T-helper 2 cell treated with Interferon-gamma antibody and Interleukin-4, amounts not matched to agents 100 ng/mL and 5 ng/mL, for 36 hours (primary cell): ENCODE measurements around the gene MEGF11. TPM values are rescaled to one million over a fixed set of nuclear protein-coding genes. Genes with fewer than 3 reads are reported as not detected.
"Not testable (repeated sequence)": the region's sequence is repeated elsewhere in the genome, so short reads cannot be mapped to it uniquely, and the experiment has no call there.

Experiments used
- intact Hi-C: fragments of 100-400 bp; cut with micrococcal nuclease; formaldehyde crosslinking; loops from one replicate; pipeline ENCODE4 v1.15.1; 2023
- total RNA-seq: library from RNA; stranded (reverse); gene quantifications from 2 replicates; pipeline ENCODE4 v1.2.3, GENCODE V29; 2022

The MEGF11 gene
- total RNA-seq, 1 donor from 2014 or later = 0.23 TPM

DNA sequence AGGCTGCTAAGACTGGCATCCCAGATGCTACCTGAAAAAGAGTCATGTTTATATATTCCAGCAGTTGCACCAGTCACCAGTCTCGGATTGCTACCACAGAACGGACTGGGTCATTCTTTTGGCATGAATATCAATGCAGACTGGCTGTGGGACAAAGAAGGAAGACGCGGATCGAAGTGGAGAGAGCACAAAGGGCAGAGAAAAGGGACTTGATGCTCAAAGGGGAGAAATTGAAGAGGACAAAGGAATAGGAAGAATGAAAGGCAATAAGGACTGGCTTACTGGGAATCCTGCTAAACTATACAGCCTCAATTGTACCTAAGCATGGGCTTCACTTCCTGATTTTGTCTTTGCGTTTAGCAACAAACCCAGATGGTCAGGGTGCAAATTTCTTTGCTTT lies 24.5 kb upstream of the MEGF11 start:
- intact Hi-C loops = no loop called here

DNA sequence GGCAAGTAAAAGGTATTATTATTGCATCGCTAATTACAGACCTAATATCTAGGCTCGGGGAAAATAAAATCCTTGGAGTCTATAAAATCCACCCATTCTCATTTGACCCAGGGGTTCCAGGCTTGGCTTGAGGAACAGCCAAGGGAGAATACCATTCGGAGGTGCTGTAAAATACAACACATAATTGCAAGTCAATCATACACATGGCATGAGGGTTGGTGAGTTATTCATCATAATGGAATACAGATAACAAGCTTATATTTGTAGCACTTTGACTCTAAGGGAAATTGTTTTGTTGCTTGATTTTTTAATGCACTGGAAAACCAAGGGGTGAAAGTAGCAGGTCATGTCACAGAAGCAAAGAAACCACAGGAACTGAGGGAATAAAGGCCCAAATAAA lies 23.0 kb upstream of the MEGF11 start:
- intact Hi-C loops = no loop called here

DNA sequence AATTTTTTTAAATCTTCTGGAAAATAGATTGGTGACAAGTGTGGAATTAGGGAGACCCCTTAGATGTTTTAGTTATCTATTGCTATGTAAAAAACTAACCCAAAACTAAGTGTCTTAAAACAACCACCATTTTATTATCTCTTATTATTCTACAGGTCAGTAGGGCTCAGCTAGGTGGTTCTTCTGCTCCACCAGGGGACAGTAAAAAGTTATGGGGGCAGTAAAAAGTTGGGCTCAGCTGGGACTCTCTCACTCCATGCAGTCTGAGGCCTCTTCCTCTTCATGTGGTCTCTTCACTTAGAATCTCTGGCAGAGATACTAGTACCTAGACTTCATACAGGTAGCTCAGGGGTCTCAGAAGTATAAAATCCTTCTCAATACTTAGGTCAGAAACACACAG lies 21.8 kb upstream of the MEGF11 start:
- intact Hi-C loops = no loop called here

GRCh38 chr15:66270932-66271331 lies 17.4 kb upstream of the MEGF11 start:
- intact Hi-C loops = no loop called here

DNA sequence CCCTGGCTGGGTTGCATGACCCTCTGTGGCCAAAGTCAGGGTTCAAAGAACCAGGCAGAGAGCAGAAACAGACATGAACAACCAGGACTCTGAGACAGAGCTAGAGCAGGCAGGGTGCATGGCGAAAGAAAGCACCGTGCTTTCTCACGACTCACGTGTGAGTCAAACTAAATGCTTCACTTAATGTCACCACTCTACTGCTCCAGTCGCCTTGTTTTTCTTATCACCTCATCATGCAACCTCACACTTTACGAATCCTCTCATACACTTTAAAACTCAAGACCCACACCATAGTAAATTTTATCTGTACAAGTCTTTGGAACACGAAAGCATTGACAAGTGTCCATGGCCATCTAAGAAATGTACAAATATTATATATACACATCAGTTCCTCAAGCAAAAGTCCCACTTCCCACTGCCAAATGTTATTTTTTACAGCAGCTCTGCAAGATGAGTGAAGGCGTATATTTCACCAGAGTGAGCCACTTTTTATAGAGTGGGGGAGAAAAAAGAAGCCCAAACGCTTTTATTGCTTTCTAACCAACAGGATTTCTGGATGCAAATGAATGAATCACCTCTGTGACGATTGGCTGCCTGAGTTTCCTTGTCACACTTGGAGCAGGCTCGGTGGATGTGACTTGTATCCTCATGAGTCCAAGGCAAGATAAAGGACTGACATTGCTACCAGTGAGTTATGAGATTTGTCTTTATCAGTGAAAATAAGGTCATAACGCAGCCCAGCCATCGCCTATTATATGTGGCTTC lies 16.0 kb upstream of the MEGF11 start:
- intact Hi-C loops = no loop called here

GRCh38 chr15:66264859-66265513 lies 11.4 kb upstream of the MEGF11 start:
- intact Hi-C loops = no loop called here

DNA sequence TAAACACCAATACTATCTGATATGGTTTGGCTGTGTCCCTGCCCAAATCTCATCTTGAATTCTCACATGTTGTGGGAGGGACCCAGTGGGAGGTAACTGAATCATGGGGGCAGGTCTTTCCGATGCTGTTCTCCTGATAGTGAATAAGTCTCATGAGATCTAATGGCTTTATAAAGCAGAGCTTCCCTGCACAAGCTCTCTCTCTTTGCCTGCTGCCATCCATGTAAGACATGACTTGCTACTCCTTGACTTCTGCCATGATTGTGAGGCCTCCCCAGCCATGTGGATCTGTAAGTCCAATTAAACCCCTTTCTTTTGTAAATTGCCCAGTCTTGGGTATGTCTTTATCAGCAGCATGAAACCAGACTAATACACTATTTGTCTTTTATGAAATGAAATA lies 9.3 kb upstream of the MEGF11 start:
- intact Hi-C loops = not testable (repeated sequence)

DNA sequence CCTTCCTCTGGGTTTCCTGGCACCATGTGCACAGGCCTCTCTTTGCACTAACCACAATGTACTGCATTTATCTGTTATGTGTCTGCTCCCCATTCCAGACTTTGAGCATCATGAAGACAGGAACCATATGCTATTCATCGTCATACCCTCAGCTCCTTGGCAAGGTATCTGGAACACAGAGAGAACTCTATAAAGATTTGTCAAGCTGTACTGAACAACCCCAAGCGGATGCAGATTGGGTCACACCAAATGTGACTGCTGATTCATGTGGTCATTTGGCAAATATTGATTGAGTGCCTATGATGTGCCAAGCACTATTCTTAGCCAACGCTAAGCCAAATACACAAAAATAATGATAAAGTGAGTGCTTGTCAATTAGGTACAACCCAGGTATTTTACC lies 7.5 kb upstream of the MEGF11 start:
- intact Hi-C loops = no loop called here

DNA sequence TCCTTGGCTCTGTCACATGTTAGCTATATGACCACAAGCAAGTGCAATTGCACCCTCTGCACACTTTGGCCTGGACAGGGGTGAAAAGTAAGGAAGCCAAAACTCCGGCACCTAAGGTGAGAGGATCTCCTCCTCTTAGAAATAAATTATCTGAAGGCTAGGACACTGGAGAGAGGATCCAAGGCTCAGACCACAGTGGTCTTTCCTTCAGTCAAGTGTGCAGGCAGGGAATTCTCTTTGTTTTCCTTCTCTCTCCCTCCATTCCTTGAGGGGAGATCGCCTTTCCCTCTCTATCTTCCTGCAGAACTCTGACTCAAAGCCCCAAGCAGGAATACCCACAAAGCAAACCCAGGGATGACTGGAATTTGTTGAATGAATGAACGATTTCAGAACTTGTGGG lies 3.1 kb upstream of the MEGF11 start:
- intact Hi-C loops = no loop called here

DNA sequence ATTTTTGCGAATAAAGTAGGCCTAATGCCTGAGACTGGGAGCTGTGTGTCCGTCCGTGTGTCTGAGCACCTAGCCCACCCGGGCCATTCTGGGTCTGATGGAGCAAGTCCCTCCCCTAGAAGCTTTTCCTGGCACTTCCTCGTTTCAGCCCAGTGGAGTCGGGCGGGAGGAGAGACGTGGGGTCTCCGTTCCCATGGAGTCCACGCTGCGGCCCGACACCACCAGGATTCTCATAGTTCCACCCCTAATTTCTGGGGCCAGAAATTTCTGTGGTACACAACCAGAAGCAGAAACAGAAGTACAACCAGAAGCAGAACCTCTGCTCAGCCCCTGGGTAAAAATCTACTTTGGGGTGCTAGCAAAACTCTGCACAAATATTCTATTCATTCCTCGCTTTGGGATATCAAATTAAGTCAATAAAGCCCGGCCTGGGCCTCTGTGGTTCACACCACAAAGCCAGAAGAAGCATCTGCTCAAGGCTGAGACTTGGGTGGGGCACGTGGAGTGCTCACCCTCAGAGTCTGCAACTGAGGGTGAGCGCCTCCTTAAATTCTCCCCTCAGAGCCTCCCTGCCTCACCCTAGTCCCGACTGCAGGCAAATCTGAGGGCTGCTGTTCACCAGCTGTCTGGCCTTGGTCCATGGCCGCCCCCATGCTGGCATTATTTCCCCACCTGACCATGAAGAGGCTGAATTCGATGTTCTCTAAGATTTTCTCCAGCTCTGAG lies 1.6 kb upstream of the MEGF11 start:
- intact Hi-C loops = no loop called here

GRCh38 chr15:66254089-66254950 lies 770 bp upstream of the MEGF11 start:
- intact Hi-C loops = no loop called here

GRCh38 chr15:66252685-66253417 lies 699 bp downstream of the MEGF11 start:
- intact Hi-C loops = no loop called here

- intact Hi-C loops = no loop called here
Observed at GRCh38 chr15:66251790-66252684, 1.5 kb downstream of the MEGF11 start.

DNA sequence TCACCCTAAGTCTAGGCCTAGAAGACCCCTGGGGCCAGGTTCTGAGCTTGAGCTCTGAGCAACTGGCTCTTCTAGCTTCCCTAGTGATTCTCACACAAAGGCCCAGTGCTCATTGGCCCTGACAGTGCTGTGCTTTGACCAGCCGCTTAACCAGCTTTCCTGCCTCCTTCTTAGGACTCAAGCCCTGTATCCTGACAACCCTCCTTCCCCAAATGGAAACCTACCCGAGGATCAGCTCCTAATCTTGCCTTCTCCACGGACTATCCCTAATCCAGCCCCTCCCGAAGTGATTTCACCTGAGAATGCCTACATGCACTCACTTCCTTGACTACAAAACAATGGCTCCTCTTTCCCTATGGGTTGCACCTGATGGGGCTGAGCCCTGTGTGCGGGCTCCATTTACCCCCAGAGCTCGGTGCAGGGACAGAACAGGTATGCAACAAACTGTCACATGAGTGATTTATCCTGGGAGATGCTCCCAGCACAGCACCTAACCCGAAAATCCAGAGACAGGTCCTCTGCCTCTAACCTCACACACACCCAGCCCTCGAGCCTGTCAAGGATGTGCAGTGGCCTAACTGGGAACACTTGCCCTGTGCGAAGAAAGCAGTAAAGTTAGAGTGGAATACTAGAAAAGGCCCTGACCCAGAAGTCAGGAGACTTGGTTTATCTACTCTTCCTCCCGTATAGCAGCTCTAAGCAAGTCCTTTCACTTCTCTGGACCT lies 2.3 kb downstream of the MEGF11 start:
- intact Hi-C loops = no loop called here

- intact Hi-C loops = no loop called here
Observed at GRCh38 chr15:66249605-66250174, 3.9 kb downstream of the MEGF11 start.

DNA sequence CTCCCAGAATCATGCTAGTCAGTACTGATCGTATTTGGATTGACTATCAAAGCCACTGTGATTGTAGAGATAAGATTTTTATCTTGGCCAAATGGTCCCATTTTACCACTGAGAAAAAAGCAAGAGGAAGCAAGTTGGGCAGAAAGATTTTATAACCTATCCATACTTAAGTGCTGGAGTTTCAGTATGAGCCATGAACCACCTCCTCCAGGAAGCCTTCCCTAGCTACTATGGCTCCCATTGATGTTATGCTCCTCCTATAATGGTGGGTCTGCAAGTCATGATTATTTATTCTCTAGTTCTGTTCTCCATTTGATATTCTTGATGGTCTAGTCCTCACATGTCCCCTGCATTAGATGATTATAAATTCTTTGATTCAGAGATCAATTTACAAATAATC lies 6.6 kb downstream of the MEGF11 start:
- intact Hi-C loops = no loop called here

DNA sequence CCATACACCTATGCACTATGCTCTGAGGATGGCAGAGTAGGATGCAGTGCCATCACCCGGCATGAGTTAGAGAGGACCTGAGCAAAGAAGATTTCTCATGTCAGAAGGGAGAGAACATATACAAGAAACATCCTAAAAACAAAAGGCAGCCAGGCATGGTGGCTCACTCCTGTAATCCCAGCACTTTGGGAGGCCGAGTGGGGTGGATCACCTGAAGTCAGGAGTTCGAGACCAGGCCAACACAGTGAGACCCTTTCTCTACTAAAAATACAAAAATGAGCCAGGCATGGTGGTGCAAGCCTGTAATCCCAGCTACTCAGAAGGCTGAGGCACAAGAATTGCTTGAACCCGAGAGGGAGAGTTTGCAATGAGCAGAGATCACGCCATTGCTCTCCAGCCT lies 7.7 kb downstream of the MEGF11 start:
- intact Hi-C loops = not testable (repeated sequence)

- intact Hi-C loops = no loop called here
Observed at GRCh38 chr15:66241908-66242285, 11.7 kb downstream of the MEGF11 start.
